Lower leg skin (tissue), 4 donors: ENCODE measurements around the gene SOHLH1. TPM values are rescaled to one million over a fixed set of nuclear protein-coding genes. Genes with fewer than 3 reads are reported as not detected.

Source experiments
- DNase-seq, 2 donors: peaks; one replicate each; pipeline ENCODE4 v3.0.0-alpha.2; 2019; ENCODE audit warnings: low spot score in 2 of 2
- H3K4me3 ChIP-seq: fragments of 200-600 bp; sonication (generic); 2 replicates; pipeline ENCODE4 v1.5.1; 2017; ENCODE audit warnings: mild to moderate bottlenecking, low read depth; ENCODE audit not compliant: poor library complexity, severe bottlenecking
- POLR2A ChIP-seq, 2 donors: fragments of 450-650 bp; IDR thresholded peaks; one replicate each; pipeline ENCODE4 v1.6.1; 2016 to 2017; ENCODE audit warnings: antibody characterized with exemption in 2 of 2, mild to moderate bottlenecking in 1 of 2, moderate library complexity in 1 of 2
- WGBS, 2 donors: methylation state at CpG; one replicate each; pipeline ENCODE4 v1.1.5; 2018; 5-methylcytosine and 5-hydroxymethylcytosine counted together
- intact Hi-C: fragments of 100-400 bp; cut with DNase I; formaldehyde crosslinking; loops from one replicate; pipeline ENCODE4 v1.15.0; 2023; ENCODE audit warnings: low total_unique reads
- total RNA-seq, 4 donors: library from RNA; depleted of rRNA; stranded (reverse); fragments of >200 nt; gene quantifications; one replicate each; pipeline ENCODE4 v1.1.0, GENCODE V29; 2016
- TF ChIP-seq, protein P1 (sequence below), 3 donors: fragments of 450-650 bp; IDR thresholded peaks; one replicate each; pipeline ENCODE4 v1.5.1; 2016; ENCODE audit warnings: antibody characterized with exemption in 3 of 3, mild to moderate bottlenecking in 3 of 3, moderate library complexity in 2 of 3

The SOHLH1 gene
- total RNA-seq, 4 donors from 2014 or later: 0.71 TPM; not detected in 3

DNA sequence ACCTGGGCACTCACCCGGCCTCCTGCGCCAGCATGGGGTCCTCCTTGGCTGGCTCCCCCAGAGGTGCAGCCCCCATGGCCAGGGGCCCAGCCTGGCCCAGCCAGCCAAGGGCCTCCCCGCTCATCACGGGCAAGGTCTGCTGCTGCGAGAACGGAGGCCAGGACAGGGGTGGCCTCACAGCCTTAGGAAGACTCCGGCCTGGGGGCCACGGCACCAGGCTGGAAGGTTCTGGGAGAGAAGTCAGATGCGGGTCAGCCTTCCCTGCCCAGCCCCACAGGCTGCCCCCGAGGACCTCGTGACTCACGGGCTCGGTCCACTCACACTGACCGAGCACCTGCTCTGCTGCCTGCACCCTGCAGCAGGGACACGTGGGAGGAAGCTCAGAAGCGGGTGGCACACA, 4.2 kb downstream of the SOHLH1 start:
- 80 to 85% methylated on average over 6 to 11 of the region's 16 CpGs for WGBS, 2 donors
- no peak for DNase-seq
- no peak overlapping the region for H3K4me3 ChIP-seq
- intact Hi-C loops: no loop called here
- TF ChIP-seq POLR2A (IDR thresholded peaks at IDR 0.05): no peak
- TF ChIP-seq, protein P1, sequence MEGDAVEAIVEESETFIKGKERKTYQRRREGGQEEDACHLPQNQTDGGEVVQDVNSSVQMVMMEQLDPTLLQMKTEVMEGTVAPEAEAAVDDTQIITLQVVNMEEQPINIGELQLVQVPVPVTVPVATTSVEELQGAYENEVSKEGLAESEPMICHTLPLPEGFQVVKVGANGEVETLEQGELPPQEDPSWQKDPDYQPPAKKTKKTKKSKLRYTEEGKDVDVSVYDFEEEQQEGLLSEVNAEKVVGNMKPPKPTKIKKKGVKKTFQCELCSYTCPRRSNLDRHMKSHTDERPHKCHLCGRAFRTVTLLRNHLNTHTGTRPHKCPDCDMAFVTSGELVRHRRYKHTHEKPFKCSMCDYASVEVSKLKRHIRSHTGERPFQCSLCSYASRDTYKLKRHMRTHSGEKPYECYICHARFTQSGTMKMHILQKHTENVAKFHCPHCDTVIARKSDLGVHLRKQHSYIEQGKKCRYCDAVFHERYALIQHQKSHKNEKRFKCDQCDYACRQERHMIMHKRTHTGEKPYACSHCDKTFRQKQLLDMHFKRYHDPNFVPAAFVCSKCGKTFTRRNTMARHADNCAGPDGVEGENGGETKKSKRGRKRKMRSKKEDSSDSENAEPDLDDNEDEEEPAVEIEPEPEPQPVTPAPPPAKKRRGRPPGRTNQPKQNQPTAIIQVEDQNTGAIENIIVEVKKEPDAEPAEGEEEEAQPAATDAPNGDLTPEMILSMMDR (IDR thresholded peaks at IDR 0.05): no peak

DNA sequence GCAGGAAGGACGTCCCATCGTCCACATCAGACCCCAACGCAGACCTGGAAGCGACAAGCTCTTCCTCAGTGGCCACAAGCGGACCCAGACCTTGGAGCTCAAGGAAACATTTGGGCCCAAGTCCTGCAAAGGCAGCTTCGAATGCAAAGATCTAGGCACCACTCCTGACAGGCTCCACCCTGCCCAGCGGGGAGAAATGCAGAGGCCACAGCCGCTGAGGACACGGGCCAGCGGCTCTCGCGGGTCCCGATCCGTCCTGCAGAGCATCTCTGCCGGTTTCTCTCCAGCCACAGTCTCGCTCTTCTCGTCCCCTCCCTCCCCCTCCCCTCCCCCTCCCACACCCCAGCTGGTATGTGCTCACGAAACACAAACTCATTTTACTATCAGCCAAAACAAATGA, 4.9 kb downstream of the SOHLH1 start:
- no peak overlapping the region for H3K4me3 ChIP-seq
- 37 to 60% methylated on average over 5 to 17 of the region's 18 CpGs for WGBS, 2 donors
- intact Hi-C loops: no loop called here
- no peak for TF ChIP-seq POLR2A (IDR thresholded peaks at IDR 0.05)
- TF ChIP-seq, protein P1 (IDR thresholded peaks at IDR 0.05): no peak
- DNase-seq: no peak

DNA sequence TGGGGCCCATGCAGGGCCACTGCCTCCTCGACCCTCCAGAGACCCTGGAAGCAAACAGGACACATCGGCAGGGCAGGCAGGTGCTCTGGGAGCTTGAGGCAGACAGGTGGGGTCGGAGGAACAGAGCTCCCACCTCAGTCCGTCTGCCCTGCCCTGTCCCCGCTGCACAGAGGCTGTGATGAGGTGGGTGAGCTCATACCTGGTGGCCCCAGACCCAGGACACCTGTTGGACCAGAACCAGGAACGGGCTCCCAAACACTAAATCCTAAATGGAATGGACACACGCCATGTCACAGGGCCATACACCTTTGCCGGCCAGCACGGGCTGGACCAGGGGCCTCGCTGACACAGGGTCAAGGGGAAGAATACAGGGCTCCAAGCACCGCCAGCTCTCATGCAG, 5.5 kb downstream of the SOHLH1 start:
- 79 to 85% methylated on average over 11 of the region's 11 CpGs for WGBS, 2 donors
- TF ChIP-seq POLR2A (IDR thresholded peaks at IDR 0.05): no peak
- TF ChIP-seq, protein P1 (IDR thresholded peaks at IDR 0.05): no peak
- intact Hi-C loops: no loop called here
- H3K4me3 ChIP-seq: no peak overlapping the region
- DNase-seq: no peak

DNA sequence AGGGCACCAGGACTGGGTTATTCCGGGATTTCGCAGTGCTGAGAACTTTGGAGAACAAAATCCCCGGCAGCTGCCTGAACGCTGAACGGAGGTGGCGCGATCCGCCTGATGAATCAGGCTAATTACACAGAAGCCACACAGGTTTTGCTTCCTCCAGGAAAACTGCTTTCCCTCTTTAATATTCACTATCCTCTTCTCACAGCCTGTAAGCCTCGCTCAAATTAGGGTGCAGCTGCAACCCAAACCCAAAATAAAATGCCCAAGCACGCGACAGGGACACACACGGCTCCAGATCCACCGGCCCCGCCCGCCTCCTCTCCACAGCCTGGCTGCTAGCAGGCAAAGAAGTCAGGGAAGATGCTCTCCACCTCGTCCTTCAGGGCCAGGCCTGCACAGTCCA, 6.0 kb downstream of the SOHLH1 start:
- intact Hi-C loops: no loop called here
- no peak for DNase-seq
- WGBS, 2 donors: 33 to 46% methylated on average over 16 of the region's 16 CpGs
- no peak overlapping the region for H3K4me3 ChIP-seq
- TF ChIP-seq, protein P1 (IDR thresholded peaks at IDR 0.05): no peak
- no peak for TF ChIP-seq POLR2A (IDR thresholded peaks at IDR 0.05)

DNA sequence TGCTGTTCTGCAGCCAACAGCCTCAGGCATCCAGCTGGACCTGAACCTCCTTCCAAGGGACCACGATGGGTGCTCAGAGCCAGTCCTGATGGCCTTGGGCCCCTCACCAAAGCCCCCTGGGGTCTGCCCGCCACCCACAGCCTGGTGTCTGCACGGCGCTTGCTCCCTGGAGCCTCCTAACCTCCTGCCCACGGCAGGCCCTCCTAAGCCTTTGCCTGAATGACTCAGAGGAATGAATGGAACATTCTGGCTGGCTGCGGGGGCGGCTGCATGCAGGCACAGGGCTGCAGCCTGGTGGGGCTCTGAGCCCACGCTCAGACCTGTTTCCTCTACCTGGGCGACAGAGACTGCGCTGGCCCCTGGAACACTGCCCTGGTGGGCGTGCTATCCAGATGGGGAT, 6.9 kb downstream of the SOHLH1 start:
- no peak for DNase-seq

More for the DNA sequence above, 6.9 kb downstream of the SOHLH1 start:
- intact Hi-C loops: no loop called here
- TF ChIP-seq, protein P1 (IDR thresholded peaks at IDR 0.05): no peak
- no peak for TF ChIP-seq POLR2A (IDR thresholded peaks at IDR 0.05)
- H3K4me3 ChIP-seq: no peak overlapping the region
- WGBS, 2 donors: 52 to 75% methylated on average over 6 to 11 of the region's 11 CpGs
